SJCRH30 (cell line): Measurements from ENCODE around the gene KDM4B. TPM values are rescaled to one million over a fixed set of nuclear protein-coding genes. Genes with fewer than 3 reads are reported as not detected.

ENCODE experiments used
- DNase-seq, 2 experiments: peaks; one replicate each; pipeline ENCODE4 v3.0.0-alpha.2; 2015 to 2020
- H3K27ac ChIP-seq: fragments of 250-450 bp; sonication (Bioruptor Pico); 2 replicates; pipeline ENCODE4 v1.5.1; 2020; ENCODE audit warnings: mild to moderate bottlenecking, moderate library complexity
- H3K27me3 ChIP-seq: fragments of 250-450 bp; sonication (Bioruptor Pico); 2 replicates; pipeline ENCODE4 v1.5.1; 2020; ENCODE audit warnings: mild to moderate bottlenecking, moderate library complexity
- H3K36me3 ChIP-seq: fragments of 250-450 bp; sonication (Bioruptor Pico); 2 replicates; pipeline ENCODE4 v1.5.1; 2020; ENCODE audit warnings: mild to moderate bottlenecking, moderate library complexity
- H3K4me1 ChIP-seq: fragments of 250-450 bp; sonication (Bioruptor Pico); 2 replicates; pipeline ENCODE4 v1.5.1; 2020; ENCODE audit warnings: mild to moderate bottlenecking, moderate library complexity
- H3K4me3 ChIP-seq: fragments of 250-450 bp; sonication (Bioruptor Pico); 2 replicates; pipeline ENCODE4 v1.5.1; 2020; ENCODE audit warnings: mild to moderate bottlenecking, moderate library complexity
- H3K9me3 ChIP-seq: fragments of 250-450 bp; sonication (Bioruptor Pico); replicated peaks from 2 replicates; pipeline ENCODE4 v1.5.1; 2020; ENCODE audit warnings: mild to moderate bottlenecking, moderate library complexity
- total RNA-seq: library from RNA; depleted of rRNA; stranded (reverse); fragments of >200 nt; shearing (Covaris generic); gene quantifications from 2 replicates; pipeline ENCODE4 v1.2.3, GENCODE V29; 2014

KDM4B gene
- total RNA-seq, 1 experiment from 2014 or later = 16.2 TPM

DNA sequence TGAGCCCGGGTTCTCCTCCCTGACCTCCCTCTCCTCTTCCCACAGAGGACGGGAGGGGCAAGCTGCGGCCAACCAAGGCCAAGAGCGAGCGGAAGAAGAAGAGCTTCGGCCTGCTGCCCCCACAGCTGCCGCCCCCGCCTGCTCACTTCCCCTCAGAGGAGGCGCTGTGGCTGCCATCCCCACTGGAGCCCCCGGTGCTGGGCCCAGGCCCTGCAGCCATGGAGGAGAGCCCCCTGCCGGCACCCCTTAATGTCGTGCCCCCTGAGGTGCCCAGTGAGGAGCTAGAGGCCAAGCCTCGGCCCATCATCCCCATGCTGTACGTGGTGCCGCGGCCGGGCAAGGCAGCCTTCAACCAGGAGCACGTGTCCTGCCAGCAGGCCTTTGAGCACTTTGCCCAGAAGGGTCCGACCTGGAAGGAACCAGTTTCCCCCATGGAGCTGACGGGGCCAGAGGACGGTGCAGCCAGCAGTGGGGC lies 162.2 kb downstream of the KDM4B start:
- Histone ChIP-seq H3K4me3 (no peak overlapping the region), H3K9me3 (no peaks in the 10 kb centered on the region), H3K36me3 (no peaks in the 10 kb centered on the region), H3K27me3 (no peaks in the 10 kb centered on the region), H3K27ac (no peak overlapping the region), H3K4me1 (peaks cover 23% of the 10 kb centered on the region)
- no peak for DNase-seq

DNA sequence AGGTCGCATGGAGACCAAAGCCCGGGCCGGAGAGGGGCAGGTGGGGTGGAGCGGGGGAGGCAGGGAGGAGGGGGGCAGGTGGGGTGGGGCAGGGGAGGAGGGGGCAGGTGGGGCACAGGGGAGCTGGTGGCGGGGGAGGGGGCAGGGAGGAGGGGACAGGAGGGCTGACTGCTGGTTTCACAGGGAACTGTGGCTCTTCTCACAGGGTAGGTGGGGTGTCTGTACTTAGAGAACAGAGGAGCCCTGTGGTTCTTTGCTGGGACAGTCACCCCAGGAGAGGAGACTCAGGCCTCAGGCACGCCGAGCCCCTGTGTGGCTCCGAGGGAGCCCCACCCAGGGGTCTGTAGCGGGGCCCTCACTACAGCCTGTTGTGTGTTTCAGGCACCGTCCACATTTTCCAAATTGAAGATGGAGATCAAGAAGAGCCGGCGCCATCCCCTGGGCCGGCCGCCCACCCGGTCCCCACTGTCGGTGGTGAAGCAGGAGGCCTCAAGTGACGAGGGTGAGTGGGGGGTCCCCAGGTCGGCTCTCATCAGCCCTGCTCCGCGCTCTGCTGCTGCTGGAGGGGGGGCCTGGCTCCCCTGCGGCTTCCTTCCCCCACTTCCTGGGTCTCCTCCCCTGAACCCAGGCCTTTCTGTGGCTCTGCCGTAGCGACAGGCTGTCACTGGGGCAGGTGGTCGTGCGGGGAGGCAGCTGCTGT lies 162.7 kb downstream of the KDM4B start:
- Histone ChIP-seq H3K4me1 (peaks cover 22% of the 10 kb centered on the region), H3K36me3 (no peaks in the 10 kb centered on the region), H3K4me3 (no peak overlapping the region), H3K27me3 (no peaks in the 10 kb centered on the region), H3K27ac (no peak overlapping the region), H3K9me3 (no peaks in the 10 kb centered on the region)
- DNase-seq = no peak

- Histone ChIP-seq H3K4me1 (peaks cover 17% of the 10 kb centered on the region), H3K9me3 (no peaks in the 10 kb centered on the region), H3K27me3 (no peaks in the 10 kb centered on the region), H3K27ac (no peak overlapping the region), H3K4me3 (no peak overlapping the region), H3K36me3 (no peaks in the 10 kb centered on the region)
- peak in 1 of 2 experiments; percentile 16 for DNase-seq
These were observed 163.3 kb downstream of the KDM4B start for GRCh38 chr19:5132206-5132560.

GRCh38 chr19:5132698-5133651 lies 164.1 kb downstream of the KDM4B start:
- peaks cover 10% of the 10 kb centered on the region for H3K4me1 ChIP-seq
- H3K27me3 ChIP-seq = no peaks in the 10 kb centered on the region
- H3K36me3 ChIP-seq = no peaks in the 10 kb centered on the region
- no peak overlapping the region for H3K27ac ChIP-seq
- no peak for DNase-seq
- H3K4me3 ChIP-seq = no peak overlapping the region
- H3K9me3 ChIP-seq = no peaks in the 10 kb centered on the region

GRCh38 chr19:5133986-5134595 lies 165.2 kb downstream of the KDM4B start:
- Histone ChIP-seq H3K9me3 (no peaks in the 10 kb centered on the region), H3K4me3 (no peak overlapping the region), H3K27me3 (no peaks in the 10 kb centered on the region), H3K36me3 (no peaks in the 10 kb centered on the region), H3K4me1 (peaks cover 1% of the 10 kb centered on the region), H3K27ac (no peak overlapping the region)
- DNase-seq = no peak

DNA sequence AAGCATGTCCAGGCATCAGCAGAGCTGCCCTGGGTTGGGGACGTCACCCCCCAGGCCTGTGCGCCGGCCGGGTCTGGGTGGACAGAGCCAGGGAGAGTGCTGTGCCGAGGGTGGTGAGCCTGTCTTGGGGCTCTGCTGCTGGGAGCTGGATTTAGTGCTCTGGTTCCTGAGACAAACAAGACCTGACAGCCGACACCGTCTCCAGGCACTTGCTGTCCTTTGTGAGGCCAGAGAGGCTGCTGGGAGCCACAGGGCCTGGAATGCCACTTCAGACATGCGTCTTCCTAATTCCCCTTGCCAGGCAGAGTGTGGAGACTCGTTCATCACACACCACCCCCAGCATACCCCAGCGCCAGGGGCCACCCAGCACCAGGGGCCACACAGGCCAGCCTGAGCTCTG lies 165.8 kb downstream of the KDM4B start:
- no peak for DNase-seq
- Histone ChIP-seq H3K9me3 (no peaks in the 10 kb centered on the region), H3K4me3 (no peak overlapping the region), H3K27ac (no peak overlapping the region), H3K27me3 (no peaks in the 10 kb centered on the region), H3K36me3 (no peaks in the 10 kb centered on the region), H3K4me1 (no peaks in the 10 kb centered on the region)

DNA sequence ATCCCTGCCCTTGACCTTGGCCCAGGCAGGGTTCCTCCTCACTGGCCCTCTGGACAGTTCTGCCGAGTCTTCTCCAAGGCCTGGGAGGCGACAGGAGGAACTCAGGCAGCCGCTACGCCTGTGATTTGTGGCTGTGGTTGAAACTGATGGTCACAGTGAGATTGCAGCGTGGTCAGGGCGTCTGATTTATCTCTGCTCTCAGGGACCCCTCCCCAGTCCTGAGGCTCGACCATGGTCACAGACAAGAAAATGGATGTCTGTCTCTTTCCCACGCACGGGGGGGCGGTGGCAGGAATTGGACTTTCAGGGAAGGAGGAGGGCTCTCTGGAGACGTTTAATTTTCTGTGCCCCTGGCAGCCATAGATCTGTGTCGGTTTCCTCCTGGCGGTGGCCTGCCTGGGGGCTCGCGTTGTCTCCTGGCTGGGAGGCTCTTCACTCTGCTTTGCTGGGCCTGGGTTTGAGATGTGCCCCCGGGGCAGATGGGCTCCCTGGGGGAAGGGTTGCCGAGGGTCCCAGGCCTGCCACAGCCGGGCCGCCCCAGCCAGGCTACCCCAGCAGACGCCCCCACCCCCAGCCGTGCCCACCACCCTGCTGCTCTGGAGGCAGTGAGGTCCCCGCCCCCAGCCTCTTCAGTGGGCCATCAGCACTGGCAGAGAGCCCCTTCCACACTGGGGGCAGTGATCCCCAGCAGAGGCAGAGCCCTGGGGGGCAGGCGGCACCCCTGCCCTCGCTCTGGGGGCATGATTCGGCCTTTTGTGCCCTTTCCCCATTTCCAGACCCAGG lies 167.4 kb downstream of the KDM4B start:
- Histone ChIP-seq H3K4me3 (no peak overlapping the region), H3K36me3 (no peaks in the 10 kb centered on the region), H3K27me3 (no peaks in the 10 kb centered on the region), H3K4me1 (no peaks in the 10 kb centered on the region), H3K27ac (no peak overlapping the region), H3K9me3 (no peaks in the 10 kb centered on the region)
- no peak for DNase-seq

DNA sequence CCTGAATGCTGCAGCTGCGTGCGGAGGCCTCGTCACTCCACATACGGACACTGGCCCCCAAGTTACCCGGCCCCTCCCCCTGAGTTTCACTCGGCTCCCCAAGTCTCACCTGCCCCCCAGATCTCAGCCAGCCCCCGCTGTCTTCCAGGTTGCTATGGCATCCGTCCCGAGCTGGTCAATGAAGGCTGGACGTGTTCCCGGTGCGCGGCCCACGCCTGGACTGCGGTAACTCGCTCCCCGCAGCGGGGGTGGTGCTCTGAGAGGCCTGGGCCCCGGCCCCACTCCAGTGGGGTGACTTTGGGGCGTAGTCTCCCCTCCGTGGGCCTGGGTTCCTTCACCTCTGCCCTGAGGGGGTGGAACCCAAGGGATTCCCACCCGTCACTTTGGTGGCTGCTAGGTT lies 168.2 kb downstream of the KDM4B start:
- Histone ChIP-seq H3K36me3 (no peaks in the 10 kb centered on the region), H3K9me3 (no peaks in the 10 kb centered on the region), H3K27me3 (no peaks in the 10 kb centered on the region), H3K4me1 (no peaks in the 10 kb centered on the region), H3K27ac (no peak overlapping the region), H3K4me3 (no peak overlapping the region)
- no peak for DNase-seq

GRCh38 chr19:5137571-5138124 lies 168.7 kb downstream of the KDM4B start:
- no peaks in the 10 kb centered on the region for H3K36me3 ChIP-seq
- no peaks in the 10 kb centered on the region for H3K4me1 ChIP-seq
- no peak overlapping the region for H3K27ac ChIP-seq
- H3K4me3 ChIP-seq = no peak overlapping the region
- H3K9me3 ChIP-seq = no peaks in the 10 kb centered on the region
- H3K27me3 ChIP-seq = no peaks in the 10 kb centered on the region
- DNase-seq = no peak

DNA sequence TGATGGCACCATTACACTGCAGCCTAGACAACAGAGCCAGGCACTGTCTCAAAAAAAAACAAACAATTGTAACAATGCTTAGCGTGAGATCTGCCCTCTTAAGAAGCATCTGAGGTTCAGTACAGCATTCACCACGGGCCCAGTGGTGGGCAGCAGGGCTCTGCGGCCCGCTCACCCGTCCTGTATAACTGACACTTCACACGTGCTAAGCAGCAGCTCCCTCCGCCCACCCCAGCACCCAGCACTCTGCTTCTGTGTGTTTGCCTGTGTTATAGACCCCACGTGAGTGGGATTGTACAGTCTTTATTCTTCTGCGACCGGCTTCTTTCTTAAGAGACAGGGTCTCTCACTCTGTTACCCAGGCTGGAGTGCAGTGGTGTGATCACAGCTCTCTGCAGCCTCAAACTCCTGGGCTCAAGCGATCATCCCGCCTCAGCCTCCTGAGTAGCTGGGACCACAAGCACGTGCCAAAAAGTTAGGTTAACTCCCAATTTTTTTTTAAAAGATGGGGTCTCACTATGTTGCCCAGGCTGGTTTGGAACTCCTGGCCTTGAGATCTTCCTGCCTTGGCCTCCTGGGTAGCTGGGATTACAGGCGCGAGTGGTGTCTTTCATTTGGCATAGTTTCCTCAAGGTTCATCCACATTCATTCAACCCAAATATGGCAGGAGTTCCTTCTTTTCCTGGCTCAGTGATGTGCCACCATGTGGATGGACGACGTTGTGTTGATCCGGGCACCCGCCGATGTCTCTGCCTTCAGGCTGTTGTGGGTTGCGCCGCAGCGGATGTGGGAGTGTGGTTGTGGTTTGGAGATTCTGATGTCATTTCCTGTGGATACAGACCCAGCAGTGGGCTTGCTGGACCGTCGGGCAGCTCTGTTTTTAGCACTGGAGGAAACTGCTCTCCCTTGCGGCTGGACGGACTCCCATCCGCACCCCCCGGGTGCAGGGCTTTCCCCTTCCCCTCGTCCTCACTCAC lies 170.0 kb downstream of the KDM4B start:
- Histone ChIP-seq H3K9me3 (no peaks in the 10 kb centered on the region), H3K36me3 (no peaks in the 10 kb centered on the region), H3K4me3 (no peak overlapping the region), H3K4me1 (no peaks in the 10 kb centered on the region), H3K27ac (no peak overlapping the region), H3K27me3 (no peaks in the 10 kb centered on the region)
- DNase-seq = peak; percentile 53 to 57

DNA sequence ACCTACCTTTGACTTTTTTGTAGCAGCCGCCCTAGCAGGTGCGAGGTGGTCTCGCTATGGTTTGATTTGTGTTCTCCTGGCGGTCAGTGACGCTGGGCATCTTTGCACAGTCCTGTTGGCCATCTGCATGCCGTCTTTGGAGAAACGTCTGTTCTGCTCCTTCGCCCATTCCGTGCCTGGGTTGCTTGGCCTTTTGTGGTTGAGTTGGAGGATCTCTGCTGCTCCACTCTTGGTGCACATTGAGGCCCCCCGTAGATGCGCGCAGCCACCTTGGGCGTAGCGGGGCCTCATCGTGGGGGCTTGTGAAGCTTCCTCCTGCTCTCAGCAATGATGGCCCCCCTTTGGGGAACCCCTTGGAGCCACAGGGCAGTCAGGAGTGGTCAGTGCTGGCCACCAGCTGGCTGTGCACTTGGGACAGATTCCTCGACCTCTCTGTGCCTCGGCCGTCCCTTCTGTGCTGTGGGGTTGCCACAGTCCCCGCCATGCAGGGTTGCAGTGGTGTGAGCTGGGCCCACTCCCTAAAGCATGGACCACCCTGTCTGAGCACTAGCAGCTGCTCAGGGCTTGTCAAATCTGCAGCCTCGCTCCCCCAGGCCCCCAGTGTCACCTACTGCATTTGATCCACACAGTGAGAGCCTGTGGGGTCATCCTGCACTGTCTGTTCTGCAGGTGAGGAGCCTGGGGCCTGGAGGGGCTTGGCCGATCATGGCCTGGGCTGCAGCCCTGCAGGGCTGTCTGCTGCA lies 170.8 kb downstream of the KDM4B start:
- Histone ChIP-seq H3K36me3 (no peaks in the 10 kb centered on the region), H3K4me3 (no peak overlapping the region), H3K27ac (no peak overlapping the region), H3K27me3 (no peaks in the 10 kb centered on the region), H3K9me3 (no peaks in the 10 kb centered on the region), H3K4me1 (no peaks in the 10 kb centered on the region)
- DNase-seq = no peak

DNA sequence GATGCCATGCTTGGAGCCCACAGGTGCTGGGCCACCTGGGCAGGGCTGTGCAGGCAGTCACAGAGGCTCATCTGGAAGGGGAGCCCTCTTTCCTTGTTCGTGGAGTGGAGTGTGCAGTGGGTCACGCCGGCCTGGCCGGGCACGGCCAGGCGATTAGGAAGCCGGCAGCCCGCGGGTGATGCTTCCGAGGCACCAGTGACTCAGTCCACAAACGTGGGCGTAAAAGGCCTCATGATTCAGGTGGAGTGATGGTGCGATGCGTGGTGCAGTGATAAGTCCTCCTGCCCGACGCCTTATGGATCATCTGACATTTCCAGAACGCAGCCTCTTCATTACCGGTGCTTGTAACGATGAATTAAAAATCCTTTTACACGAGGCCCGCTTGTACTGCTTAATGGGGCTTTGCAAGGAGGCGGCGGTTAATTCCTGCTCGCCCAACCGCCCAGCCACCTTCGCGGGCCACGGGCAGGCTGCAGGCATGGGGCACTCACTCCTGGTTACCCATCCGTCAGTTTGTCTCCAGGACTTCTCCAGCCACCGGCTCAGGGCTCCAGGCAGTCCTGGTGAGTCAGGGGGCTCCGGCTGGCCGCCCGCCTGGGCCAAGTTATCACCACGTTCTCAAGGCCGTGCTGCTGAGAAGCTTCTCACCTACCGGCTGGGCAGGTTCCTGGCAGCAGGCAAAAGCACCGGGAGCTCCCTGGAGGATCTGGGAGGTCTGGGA lies 172.4 kb downstream of the KDM4B start:
- no peaks in the 10 kb centered on the region for H3K4me1 ChIP-seq
- no peaks in the 10 kb centered on the region for H3K9me3 ChIP-seq
- no peak for DNase-seq
- peaks cover 5% of the 10 kb centered on the region; the same call in 1 of the 2 replicates for H3K36me3 ChIP-seq
- H3K4me3 ChIP-seq = no peak overlapping the region
- no peak overlapping the region for H3K27ac ChIP-seq
- H3K27me3 ChIP-seq = no peaks in the 10 kb centered on the region
